Stimulated activated naive CD8-positive, alpha-beta T cell treated with anti-CD3 and anti-CD28 coated beads, Interleukin-15, Interleukin-2, amounts not matched to agents 100 U/mL and 50 U/mL, for 24 hours (primary cell): ENCODE data around the gene GK.
"Not testable (repeated sequence)": the region's sequence is repeated elsewhere in the genome, so short reads cannot be mapped to it uniquely, and the experiment has no call there.

Experiments used
- ATAC-seq: fragments of 150-1000 bp; cut with Tn5 transposase; one replicate; pipeline ENCODE4 v1.10.0; 2021
- DNase-seq: peaks from one replicate; pipeline ENCODE4 v3.0.0; 2021

Gene GK

DNA sequence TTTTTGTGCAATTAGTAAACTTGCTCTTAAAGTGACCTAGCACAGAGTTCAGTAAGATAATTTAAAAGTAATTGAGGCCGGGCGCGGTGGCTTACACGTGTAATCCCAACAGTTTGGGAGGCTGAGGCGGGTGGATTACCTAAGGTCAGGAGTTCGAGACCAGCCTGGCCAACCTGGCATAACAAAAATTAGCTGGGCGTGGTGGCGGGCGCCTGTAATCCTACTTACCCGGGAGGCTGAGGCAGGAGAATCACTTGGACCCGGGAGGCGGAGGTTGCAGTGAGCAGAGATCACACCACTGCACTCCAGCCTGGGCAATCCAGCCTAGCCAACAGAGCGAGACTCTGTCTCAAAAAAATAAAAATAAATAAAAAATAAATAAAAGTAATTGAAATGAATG, 1.2 kb downstream of the GK start:
- not testable (repeated sequence) for DNase-seq, ATAC-seq

DNA sequence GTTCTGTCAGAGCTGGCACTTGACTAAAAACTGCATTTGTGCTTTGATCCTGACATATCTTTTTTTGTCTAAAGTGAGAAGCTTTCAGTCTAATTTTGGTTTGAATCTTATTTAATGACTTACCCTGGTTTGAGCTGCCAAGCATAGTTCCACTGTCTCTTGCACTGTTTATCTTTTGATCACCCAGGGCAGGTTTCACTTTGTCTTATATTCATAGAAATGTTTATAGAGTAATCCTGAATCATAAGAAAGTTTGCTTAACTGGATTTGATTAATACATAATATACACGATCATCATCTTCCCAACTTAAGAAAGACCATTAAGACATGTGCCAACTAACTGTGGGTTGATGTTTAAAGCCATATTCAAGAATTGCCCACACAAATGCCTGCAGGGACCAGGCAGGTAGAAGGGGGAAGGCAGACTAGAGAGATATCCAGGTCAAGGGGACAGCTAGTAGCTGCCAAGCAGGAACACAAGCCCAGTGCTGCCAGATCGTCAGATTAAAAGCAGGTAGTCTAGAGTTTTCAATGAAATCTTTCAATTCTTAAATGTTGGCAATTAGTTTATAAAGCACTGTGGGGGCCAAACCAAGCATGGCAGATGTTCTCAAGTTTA, 1.9 kb downstream of the GK start:
- ATAC-seq (no peak), DNase-seq (no peak)

DNA sequence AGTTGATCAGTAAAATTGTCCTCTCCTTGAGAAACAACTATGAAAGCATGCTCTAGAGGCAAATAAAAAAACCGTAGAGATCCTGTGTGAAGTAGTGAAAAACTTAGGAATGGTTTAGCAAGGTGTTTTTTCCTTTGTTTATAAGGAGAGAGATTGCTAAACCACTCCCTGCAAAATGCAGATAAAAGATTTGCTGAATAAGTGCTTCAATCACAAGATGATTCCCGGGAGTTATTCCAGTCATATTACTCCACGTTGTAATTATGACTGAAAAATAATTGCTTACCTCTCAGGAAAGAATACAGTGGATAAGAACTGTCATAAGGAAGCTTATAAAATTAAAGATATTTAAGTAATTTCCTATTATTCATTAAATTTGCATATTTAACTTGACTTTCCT, 2.8 kb downstream of the GK start:
- ATAC-seq (no peak), DNase-seq (no peak)

DNA sequence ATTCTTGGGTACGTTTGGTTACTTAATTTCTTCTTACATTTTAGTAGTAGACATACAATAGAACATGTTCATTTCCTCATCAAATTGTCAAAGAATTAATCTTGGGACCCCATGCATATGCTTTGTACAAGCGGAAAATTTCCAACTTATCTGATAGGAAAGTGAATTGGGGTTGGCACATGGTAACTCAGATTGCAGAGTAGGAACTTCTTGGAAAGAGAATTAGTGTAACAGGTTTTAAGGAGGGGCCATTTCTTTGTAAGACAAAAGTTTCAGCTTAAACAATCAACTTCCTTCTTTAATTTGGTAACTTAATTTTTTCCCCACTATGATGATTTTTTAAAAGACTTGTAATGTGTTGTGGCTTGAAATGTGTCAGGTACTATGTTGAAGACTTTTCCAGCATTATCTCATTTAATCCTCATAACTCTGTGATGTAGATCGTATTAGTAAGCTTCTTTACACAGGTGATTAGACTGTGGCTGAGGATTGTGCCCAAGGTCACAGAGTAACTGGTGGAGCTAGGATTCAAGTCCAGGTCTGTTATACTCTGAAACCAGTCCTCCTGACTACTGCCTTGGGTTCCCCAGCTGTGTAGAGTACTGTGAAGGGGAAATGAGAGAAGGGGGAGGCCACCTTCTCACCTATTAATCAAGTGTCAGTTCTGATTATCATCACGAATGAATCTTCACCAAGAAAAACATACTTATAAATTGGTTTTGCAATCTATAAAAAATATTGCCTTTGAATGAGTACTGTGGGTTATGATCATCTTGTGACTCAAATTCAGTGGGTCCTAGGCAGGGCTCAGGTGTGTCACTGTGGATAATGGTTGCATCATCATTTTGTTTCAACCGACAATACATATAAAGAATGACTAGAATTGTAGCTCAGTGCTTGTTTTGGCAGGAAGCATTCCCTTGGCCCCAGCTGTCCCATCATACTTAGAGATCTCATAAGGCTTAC, 4.3 kb downstream of the GK start:
- ATAC-seq, result peak; percentile 33
- no peak for DNase-seq

DNA sequence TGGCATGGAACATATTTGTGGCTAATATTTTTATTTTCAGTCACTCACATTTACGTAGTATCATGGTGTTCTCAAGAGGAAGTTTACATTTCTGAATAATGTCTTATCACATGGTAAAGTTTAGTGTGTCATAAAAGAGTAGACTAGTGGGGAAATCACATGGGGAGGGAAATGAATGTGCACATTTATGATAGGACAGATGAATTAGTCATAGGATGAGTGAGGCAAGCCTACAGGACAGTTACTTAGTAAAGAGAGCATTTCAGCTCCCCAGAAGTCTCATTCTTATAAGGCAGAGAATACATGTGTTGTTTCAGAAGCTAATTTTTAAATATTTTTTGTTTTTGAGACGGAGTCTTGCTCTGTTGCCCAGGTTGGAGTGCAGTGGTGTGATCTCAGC, 6.2 kb downstream of the GK start:
- ATAC-seq (peak; percentile 90), DNase-seq (no peak)

DNA sequence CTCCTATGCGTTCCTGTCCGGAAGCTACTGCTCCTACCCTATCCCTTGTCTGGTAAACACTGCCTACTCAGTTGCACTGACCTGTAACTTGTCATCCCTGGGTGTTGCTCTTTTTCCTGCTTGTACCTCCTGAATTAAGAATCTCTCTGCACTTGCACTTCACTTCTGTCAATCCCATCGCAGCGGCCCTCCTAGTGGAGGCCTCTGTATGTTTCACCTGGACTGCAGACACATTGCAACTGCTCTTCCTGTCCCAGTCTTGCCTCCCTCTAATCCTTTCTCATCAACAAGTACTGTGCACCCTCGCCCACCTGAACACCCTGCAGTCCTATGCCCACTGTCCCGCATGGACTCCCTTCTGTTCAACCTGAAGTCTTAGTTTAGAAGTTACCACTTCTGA, 8.0 kb downstream of the GK start:
- ATAC-seq, result no peak
- DNase-seq, result no peak

DNA sequence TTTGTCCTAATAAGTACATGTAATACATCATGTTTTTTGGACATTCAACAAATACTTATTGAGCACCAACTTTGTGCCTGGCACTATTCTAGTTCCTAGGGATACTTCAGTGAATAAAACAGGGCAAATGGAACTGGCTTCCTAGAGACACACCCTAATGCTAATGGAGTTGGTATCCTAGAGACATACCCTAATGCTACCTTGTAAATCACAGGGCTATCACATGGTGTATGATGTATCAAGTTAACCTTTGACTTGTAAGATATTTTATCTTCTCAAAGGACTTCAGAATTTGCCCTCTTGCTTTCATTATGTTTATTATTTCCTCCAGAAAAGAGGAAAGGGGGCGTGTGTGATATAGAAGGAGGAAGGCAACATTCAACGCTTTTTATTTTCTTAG, 10.1 kb downstream of the GK start:
- no peak for ATAC-seq
- no peak for DNase-seq

DNA sequence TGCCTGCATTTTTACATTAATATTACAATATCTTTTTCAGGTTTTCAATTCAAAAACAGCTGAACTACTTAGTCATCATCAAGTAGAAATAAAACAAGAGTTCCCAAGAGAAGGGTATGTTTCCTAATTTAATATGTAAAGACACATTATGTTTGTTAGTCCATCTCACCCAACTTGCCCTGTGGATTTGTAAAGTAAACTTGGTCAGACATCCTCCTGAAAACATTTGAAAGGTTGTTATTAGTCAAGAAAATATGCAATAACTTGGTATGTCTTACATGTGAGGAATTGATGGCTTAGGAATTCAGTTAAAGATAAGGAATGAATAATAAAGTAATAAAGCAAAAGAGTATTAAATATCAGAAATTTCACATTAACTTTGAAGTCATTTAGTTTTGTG, 12.2 kb downstream of the GK start:
- no peak for DNase-seq
- ATAC-seq, result no peak

DNA sequence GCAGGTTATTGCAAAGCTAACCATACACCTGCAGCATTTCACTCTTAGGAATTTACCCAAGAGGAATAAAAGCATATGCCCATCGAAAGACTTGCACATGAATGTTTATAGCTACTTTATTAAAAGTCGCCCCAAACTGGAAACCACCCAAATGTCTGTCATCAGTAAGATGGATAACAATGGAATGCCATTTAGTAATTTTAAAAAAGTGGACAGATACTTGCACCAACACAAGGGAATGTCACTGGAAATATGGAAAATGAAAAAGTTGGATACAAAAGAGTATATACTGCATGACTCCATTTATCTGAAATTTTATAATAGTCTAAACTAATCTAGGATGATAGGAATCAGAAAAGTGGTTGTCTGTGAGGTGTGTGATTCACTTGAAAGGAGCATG, 12.9 kb downstream of the GK start:
- no peak for DNase-seq
- no peak for ATAC-seq

DNA sequence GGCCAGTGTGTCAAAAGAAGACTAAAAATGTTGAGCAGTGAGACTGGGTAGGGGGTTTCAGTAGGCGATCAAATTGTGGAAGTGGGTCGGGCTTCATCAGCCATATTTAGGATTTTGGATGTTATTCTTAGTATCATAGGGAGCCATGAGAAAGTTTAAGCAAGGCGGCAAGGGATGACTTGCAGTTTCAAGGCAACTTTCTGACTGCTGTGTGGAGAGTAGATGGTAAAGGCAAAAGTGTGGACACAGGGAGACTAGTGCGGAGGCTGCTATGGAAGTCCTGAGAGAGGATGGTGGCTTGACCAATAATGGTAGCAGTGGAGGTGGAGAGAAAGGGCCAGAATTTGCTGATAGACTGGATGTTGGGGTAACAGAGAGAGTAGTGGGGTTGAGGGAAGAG, 15.4 kb downstream of the GK start:
- no peak for ATAC-seq
- DNase-seq, result no peak

DNA sequence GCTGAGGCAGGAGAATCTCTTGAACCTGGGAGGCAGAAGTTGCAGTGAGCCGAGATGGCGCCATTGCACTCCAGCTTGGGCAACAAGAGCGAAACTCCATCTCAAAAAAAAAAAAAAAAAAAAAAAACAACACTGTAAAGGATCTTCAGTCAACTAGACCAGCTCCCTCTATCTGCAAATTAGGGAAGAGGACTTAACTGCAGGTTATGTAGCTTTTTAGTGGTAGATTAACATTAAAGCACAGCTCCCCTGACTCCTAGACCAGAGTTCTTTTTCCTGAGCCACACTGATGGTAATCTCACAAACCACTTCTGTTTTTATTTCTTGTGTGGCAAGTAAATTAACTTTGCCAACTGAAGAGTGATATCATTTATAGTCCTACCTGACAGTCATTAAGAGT, 18.0 kb downstream of the GK start:
- not testable (repeated sequence) for ATAC-seq, DNase-seq

DNA sequence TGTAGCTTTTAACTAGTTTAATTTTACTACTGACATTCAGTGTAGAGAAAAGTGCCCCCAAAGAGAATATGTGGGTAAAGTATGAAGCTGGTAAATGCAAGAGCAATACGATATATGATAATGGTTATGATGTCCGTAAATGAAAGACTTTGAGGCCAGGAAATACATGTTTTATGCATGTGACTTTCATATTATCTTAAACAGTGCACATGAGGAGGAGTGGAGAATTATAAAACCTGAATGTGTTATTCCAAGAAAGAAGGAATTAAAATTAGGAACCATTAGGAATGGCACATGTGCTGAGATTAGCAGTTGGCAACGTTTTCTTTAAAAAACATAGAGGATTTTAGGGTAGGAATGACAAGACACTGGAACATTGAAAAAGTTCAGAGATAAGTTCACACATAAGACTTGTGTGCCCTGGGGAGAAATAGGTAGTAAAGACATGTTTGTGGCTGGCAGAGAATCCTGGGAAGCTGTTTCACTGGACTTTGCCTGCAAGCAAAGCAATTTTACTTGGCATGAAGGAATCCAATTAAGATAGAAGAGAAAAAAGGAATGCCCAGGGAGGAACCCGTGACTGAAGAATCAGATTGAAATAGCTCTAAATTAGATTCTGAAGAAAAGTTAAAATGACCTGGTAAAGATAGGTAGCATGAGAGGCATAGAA, 20.0 kb downstream of the GK start:
- DNase-seq (no peak), ATAC-seq (no peak)

DNA sequence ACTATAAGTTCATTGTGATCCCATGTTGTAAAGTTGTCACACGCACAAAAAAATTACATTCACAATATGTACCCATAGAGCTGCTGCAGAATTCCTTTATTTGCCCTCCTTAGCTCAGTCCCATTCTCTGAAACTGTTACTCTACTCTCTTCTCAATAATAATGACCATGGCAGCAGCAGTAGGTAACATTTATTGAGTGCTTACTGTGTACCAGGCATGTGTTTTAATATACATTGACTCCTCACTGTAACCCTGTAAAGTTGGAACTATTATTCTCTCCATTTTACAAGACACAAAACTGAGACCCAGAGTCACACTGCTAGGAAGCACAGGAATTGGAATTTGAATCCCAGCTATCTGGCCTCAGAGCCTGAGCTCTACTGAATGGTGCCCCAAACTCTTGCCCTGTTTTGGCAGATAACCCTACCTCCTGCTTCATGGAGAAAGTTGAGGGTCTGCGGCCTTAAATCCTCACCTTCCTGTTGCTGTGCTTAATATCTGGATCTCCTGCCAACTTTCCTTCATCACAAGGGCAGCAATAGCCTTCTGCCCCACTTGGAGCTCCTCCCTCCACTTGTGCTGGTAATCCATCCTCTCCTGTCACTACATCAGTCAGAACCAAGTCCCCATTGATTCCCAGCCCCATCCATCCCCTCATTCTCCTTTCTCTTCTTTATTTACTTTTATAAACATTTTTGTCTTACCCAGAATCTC, 20.8 kb downstream of the GK start:
- no peak for DNase-seq
- no peak for ATAC-seq

DNA sequence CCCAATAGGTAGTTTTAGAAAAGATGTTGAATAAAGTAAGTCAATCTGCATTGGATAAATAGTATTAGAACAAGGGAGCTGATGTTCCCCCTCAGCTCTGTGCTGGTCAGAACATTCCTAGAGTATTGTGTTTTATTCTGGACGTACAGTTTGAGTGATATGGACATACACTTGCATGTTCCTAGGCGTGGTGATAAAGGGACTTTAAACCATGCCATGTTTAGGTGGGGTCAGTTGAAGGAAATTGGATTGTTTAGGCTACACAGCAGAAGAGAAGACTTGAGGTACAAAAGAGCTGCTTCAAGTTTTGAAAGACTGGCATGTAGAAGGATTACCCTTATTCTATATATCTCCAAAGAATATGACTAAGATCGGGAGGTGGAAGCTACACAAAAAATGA, 21.6 kb downstream of the GK start:
- DNase-seq (no peak), ATAC-seq (no peak)

DNA sequence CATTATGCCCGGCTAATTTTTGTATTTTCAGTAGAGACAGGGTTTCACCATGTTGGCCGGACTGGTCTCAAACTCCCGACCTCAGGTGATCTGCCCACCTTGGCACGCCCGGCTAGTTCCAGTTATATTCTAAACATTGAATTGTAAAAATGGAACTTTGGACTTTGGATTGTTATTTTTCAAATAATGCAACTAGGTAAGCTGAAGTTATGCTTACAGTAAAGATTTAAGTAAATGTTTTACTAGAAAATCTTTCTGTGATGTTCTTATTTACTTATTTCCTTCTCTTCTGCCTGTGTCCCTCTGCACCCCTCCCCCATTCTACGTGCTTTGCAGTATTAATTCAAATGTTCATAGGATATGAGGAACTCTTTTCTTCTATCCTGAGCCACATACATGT, 26.1 kb downstream of the GK start:
- DNase-seq, result no peak
- no peak for ATAC-seq

DNA sequence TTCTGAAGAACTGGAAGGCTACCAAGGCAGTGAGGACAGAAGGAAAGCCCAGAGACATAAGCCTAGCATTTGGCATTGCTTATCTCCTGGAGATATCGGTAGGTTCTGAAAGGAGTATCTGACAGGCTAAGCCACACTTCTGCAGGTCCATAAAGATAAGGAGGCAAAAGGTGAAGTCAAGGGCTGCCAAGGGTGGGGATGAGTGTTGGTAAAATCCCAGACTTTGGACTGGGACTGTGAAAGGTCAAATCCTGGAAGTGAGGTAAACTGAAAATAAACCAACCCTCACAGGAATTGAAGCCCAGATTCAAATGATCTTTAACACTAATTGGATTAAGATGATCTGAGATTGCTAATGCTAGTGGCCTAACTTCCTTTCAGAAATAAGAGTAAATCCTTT, 27.4 kb downstream of the GK start:
- no peak for ATAC-seq
- no peak for DNase-seq

DNA sequence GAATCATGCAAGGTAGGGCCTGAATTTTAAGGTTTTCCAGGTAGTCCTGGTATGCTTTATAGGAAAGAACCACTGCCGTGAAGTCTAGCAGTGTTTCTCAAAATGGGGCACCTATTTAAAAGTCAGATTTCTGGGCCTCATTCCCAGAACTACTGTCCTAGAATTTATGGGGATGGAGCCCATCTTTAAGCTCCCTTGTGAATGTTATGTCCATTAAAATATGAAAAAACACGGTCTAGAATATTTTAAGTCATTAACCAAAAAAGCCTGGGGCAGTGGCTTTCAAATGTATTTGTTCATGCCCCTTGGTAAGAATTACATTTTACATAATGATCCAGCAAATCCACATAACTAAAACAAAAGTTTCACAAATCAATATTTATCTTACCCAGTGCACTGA, 35.4 kb downstream of the GK start:
- ATAC-seq (no peak), DNase-seq (no peak)

DNA sequence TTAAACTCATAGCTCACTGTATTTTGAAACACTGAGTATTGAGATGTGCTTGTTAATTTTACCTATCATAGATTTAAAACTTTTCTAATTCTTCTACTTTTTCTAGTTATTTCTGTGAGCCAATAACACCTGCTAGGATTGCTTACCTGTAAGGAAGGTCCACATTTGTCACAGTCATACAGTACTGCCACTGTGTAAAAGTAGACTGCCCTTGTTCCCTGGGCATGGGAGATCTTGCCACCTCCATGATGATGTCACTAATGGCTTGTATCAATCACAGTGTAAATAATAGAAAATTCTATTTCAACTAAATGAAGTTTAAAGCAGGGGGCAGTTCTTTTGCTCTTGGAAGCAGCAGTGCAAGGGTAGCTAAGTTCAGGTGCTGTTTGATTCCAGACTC, 35.9 kb downstream of the GK start:
- DNase-seq, result no peak
- ATAC-seq, result no peak

DNA sequence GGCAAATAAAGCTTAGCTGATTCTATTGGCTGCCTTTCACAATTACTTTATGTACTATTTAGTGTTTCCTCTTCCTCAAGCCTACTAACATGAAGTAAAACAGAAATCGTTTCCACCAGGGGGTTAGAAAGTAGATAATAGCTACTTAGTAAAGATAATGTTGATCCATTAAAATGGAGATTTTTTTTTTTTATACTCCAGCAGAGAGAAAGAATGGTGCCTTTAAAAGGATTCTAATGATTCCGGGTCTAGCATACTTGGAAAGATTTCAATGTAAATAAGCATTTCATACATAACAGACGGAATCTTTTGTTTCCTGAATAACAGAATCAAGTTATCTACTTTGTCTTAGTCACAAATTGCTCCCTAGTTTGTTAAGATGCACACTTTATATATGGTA, 37.1 kb downstream of the GK start:
- DNase-seq (no peak), ATAC-seq (no peak)

DNA sequence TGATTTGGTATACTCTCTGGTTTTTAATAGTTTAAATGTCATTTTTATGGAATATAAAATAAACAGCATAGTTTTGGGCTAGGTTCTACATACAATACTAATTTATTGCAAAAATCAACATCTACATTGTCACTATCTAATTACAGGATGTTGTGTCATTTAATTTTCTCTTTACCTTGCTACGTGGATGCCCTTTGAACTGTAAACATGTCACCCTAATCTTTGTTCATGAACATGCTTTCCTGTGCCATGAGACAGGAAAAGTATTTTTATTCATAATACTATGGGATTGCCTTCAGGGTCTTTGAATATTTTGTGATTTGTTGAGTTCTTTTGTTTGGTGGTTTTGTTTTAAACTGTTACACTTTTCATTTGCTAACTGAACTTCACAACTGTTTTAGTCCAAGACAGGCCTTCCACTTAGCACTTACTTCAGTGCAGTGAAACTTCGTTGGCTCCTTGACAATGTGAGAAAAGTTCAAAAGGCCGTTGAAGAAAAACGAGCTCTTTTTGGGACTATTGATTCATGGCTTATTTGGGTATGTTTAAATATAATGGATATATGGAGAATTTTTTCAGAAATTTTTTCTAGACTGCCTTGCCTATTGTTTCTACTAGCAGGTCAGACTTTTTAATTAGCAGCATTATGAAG, 40.9 kb downstream of the GK start:
- ATAC-seq, result no peak

DNA sequence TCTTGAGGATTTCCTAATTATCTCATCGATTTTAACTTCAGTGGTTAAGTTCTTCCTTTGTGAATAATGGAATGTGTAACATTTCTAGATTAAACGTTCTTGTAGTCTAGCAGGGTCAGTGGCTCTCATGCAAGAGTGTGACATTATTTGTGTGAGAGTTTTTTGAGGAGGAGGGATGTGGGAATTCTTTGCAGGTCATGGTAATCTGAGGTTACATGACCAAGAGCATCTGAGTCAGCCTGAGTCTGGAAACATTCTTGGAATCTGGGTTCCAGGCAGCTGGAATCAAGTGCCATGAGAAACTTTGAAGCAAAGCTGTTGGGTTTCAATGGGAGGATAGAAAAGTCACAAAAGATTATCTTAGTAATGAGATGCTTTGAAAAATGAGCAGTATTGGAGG, 49.5 kb downstream of the GK start:
- ATAC-seq (no peak), DNase-seq (no peak)

More for the DNA sequence above, 40.9 kb downstream of the GK start:
- DNase-seq, result no peak

DNA sequence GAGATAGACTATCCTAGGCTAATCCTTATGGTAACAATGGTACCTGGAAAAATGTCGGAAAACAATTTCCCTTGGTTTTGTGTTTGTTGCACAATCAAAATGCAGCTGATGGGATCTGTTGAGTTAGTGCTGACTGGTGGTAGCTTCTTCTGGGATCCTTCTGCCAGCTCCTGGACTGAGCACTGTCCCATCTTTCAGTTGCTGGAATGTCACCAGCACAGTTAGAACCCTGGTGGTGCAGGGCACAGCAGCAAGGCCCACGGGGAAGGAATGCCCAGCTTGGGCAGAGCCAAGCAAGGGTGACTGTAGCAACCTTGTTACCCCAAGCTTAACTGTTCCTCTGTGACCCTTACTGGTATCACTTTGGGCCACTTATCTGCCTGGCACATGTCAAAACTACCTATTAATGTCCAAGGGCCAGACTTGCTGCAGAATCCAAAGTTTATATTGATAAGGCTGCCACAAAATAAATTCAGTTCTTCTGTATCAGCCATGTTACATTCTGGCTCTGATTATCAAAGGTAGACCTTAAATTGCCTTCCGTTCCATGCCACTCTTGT, 53.1 kb downstream of the GK start:
- ATAC-seq (no peak), DNase-seq (no peak)
